IPS DF 6.9 (cell line): ENCODE measurements around the gene MYO9B.

Experiments used
- DNase-seq: peaks from one replicate; pipeline ENCODE4 v3.0.0-alpha.2; 2013; ENCODE audit warnings: low read depth, low spot score
- H3K27ac ChIP-seq: one replicate; pipeline ENCODE4 v1.5.1; 2013; ENCODE audit warnings: low read length, control low read depth
- H3K27me3 ChIP-seq: 2 replicates; pipeline ENCODE4 v1.6.1; 2013; ENCODE audit warnings: mild to moderate bottlenecking, low read length; ENCODE audit not compliant: control insufficient read depth, insufficient read depth
- H3K36me3 ChIP-seq: 2 replicates; pipeline ENCODE4 v1.6.1; 2013; ENCODE audit warnings: low read length; ENCODE audit not compliant: control insufficient read depth, insufficient read depth
- H3K4me1 ChIP-seq: 2 replicates; pipeline ENCODE4 v1.6.1; 2013; ENCODE audit warnings: low read length; ENCODE audit not compliant: control insufficient read depth, insufficient read depth
- H3K4me3 ChIP-seq: 2 replicates; pipeline ENCODE4 v1.5.1; 2013; ENCODE audit warnings: mild to moderate bottlenecking, low read length
- H3K9me3 ChIP-seq: 2 replicates; pipeline ENCODE4 v1.6.1; 2013; ENCODE audit warnings: low read length, inconsistent platforms; ENCODE audit not compliant: control insufficient read depth, insufficient read depth
- WGBS: extraction: QIAGEN DNeasy Blood & Tissue Kit; methylation state at CpG from one replicate; pipeline ENCODE4 v1.1.7; 2013; ENCODE audit warnings: mixed read lengths, missing lambda C conversion rate; ENCODE audit not compliant: insufficient read length, insufficient coverage; 5-methylcytosine and 5-hydroxymethylcytosine counted together

Gene MYO9B

GRCh38 chr19:17196610-17197009 is 121.0 kb downstream of the MYO9B start:
- Histone ChIP-seq H3K27me3 (no peaks in the 10 kb centered on the region), H3K4me3 (no peak overlapping the region), H3K9me3 (no peaks in the 10 kb centered on the region), H3K36me3 (peaks cover 27% of the 10 kb centered on the region), H3K27ac (no peak overlapping the region), H3K4me1 (no peaks in the 10 kb centered on the region)
- 100% methylated on average over 3 of the region's 7 CpGs for WGBS
- DNase-seq = no peak

GRCh38 chr19:17197666-17198065 is 122.1 kb downstream of the MYO9B start:
- no peak for DNase-seq
- no CpG with 5 or more reads among the region's 16 CpGs for WGBS
- H3K36me3 ChIP-seq = peaks cover 34% of the 10 kb centered on the region

GRCh38 chr19:17200408-17201079 is 125.0 kb downstream of the MYO9B start:
- Histone ChIP-seq H3K36me3 (peaks cover 28% of the 10 kb centered on the region), H3K4me3 (no peak overlapping the region), H3K9me3 (no peaks in the 10 kb centered on the region), H3K27ac (no peak overlapping the region), H3K4me1 (no peaks in the 10 kb centered on the region), H3K27me3 (no peaks in the 10 kb centered on the region)
- WGBS = no CpG with 5 or more reads among the region's 16 CpGs
- no peak for DNase-seq

More at GRCh38 chr19:17197666-17198065, 122.1 kb downstream of the MYO9B start:
- Histone ChIP-seq H3K9me3 (no peaks in the 10 kb centered on the region), H3K27me3 (no peaks in the 10 kb centered on the region), H3K27ac (no peak overlapping the region), H3K4me1 (no peaks in the 10 kb centered on the region), H3K4me3 (no peak overlapping the region)

- Histone ChIP-seq H3K4me3 (no peak overlapping the region), H3K27ac (no peak overlapping the region), H3K27me3 (no peaks in the 10 kb centered on the region), H3K4me1 (no peaks in the 10 kb centered on the region), H3K36me3 (peaks cover 38% of the 10 kb centered on the region), H3K9me3 (no peaks in the 10 kb centered on the region)
- DNase-seq = no peak
- no CpG with 5 or more reads among the region's 9 CpGs for WGBS
Observed at GRCh38 chr19:17202249-17202648, 126.7 kb downstream of the MYO9B start.

- no CpG with 5 or more reads among the region's 17 CpGs for WGBS
- Histone ChIP-seq H3K36me3 (peaks cover 38% of the 10 kb centered on the region), H3K27ac (no peak overlapping the region), H3K4me3 (no peak overlapping the region), H3K9me3 (no peaks in the 10 kb centered on the region), H3K27me3 (no peaks in the 10 kb centered on the region), H3K4me1 (no peaks in the 10 kb centered on the region)
- no peak for DNase-seq
Observed at GRCh38 chr19:17202713-17203112, 127.1 kb downstream of the MYO9B start.

- Histone ChIP-seq H3K36me3 (peaks cover 31% of the 10 kb centered on the region), H3K4me3 (no peak overlapping the region), H3K27me3 (no peaks in the 10 kb centered on the region), H3K9me3 (no peaks in the 10 kb centered on the region), H3K27ac (no peak overlapping the region), H3K4me1 (0 out of 2 replicates have a peak, but pooled peaks cover 5% of the 10 kb centered on the region)
- WGBS = no CpG with 5 or more reads among the region's 27 CpGs
- peak; percentile 58 for DNase-seq
Observed at GRCh38 chr19:17205237-17206140, 129.9 kb downstream of the MYO9B start.

GRCh38 chr19:17206736-17207581 is 131.4 kb downstream of the MYO9B start:
- H3K4me3 ChIP-seq = no peak overlapping the region
- peaks cover 24% of the 10 kb centered on the region for H3K36me3 ChIP-seq
- DNase-seq = no peak
- H3K9me3 ChIP-seq = no peaks in the 10 kb centered on the region
- no CpG with 5 or more reads among the region's 25 CpGs for WGBS
- H3K4me1 ChIP-seq = 0 out of 2 replicates have a peak, but pooled peaks cover 5% of the 10 kb centered on the region
- no peak overlapping the region for H3K27ac ChIP-seq
- H3K27me3 ChIP-seq = no peaks in the 10 kb centered on the region

- Histone ChIP-seq H3K36me3 (peaks cover 17% of the 10 kb centered on the region), H3K27me3 (no peaks in the 10 kb centered on the region), H3K27ac (no peak overlapping the region), H3K9me3 (no peaks in the 10 kb centered on the region), H3K4me3 (no peak overlapping the region), H3K4me1 (peaks cover 5% of the 10 kb centered on the region; the same call in 1 of the 2 replicates)
- no CpG with 5 or more reads among the region's 28 CpGs for WGBS
- peak; percentile 83 for DNase-seq
Observed at GRCh38 chr19:17209126-17210036, 133.8 kb downstream of the MYO9B start.

- Histone ChIP-seq H3K36me3 (peaks cover 17% of the 10 kb centered on the region), H3K4me3 (no peak overlapping the region), H3K4me1 (peaks cover 5% of the 10 kb centered on the region; the same call in 1 of the 2 replicates), H3K9me3 (no peaks in the 10 kb centered on the region), H3K27me3 (no peaks in the 10 kb centered on the region), H3K27ac (no peak overlapping the region)
- DNase-seq = no peak
- WGBS = no CpG with 5 or more reads among the region's 14 CpGs
Observed at GRCh38 chr19:17210296-17210695, 134.7 kb downstream of the MYO9B start.
